OCI-LY3 (cell line): ENCODE data around the gene ARPC1B.

Source experiments
- H2AFZ ChIP-seq: fragments of 200-600, 300-600 bp; shearing (Covaris generic); 2 replicates; pipeline ENCODE4 v1.6.0; 2014; ENCODE audit warnings: antibody characterized with exemption, low read depth, low read length
- H3K27ac ChIP-seq: fragments of 200-600, 300-600 bp; sonication (generic); 2 replicates; pipeline ENCODE4 v1.5.1; 2014; ENCODE audit warnings: mild to moderate bottlenecking, low read length, moderate library complexity, mixed read lengths
- H3K27me3 ChIP-seq: fragments of 200-600, 300-600 bp; sonication (generic); 2 replicates; pipeline ENCODE4 v1.6.1; 2014; ENCODE audit warnings: low read depth, low read length, mixed read lengths
- H3K36me3 ChIP-seq: fragments of 200-600, 300-600 bp; sonication (generic); replicated peaks from 2 replicates; pipeline ENCODE3; 2014; ENCODE audit warnings: low read depth, low read length, mixed read lengths
- H3K4me1 ChIP-seq: fragments of 300-600, 200-600 bp; sonication (generic); 2 replicates; pipeline ENCODE4 v1.6.1; 2014; ENCODE audit warnings: low read length, mixed read lengths
- H3K4me2 ChIP-seq: fragments of 200-600, 300-600 bp; sonication (generic); 2 replicates; pipeline ENCODE4 v1.6.1; 2014; ENCODE audit warnings: low read length, mixed read lengths
- H3K4me3 ChIP-seq: fragments of 300-600, 200-600 bp; sonication (generic); 2 replicates; pipeline ENCODE4 v1.5.1; 2014; ENCODE audit warnings: antibody characterized with exemption, mild to moderate bottlenecking, low read length, moderate library complexity
- H3K79me2 ChIP-seq: fragments of 300-600, 200-600 bp; shearing (Covaris generic); 2 replicates; pipeline ENCODE4 v1.6.1; 2014; ENCODE audit warnings: mild to moderate bottlenecking, low read length, mixed read lengths
- H3K9ac ChIP-seq: fragments of 300-600, 200-600 bp; shearing (Covaris generic); 2 replicates; pipeline ENCODE4 v1.6.0; 2014; ENCODE audit warnings: mild to moderate bottlenecking, low read length, moderate library complexity
- H3K9me3 ChIP-seq: fragments of 200-600, 300-600 bp; shearing (Covaris generic); 2 replicates; pipeline ENCODE4 v1.6.1; 2014; ENCODE audit warnings: low read length, mixed read lengths; ENCODE audit not compliant: insufficient read depth
- H4K20me1 ChIP-seq: fragments of 200-600, 300-600 bp; sonication (generic); 2 replicates; pipeline ENCODE4 v1.6.1; 2016; ENCODE audit warnings: low read length, mixed read lengths; ENCODE audit not compliant: insufficient read depth
- CTCF ChIP-seq: fragments of 200-600, 300-600 bp; sonication (generic); IDR thresholded peaks from 2 replicates; pipeline ENCODE4 v1.5.1; 2014; ENCODE audit warnings: antibody characterized with exemption, low read length, low read depth
- EZH2phosphoT487 ChIP-seq: fragments of 200-600 bp; shearing (Covaris generic); IDR thresholded peaks from 2 replicates; pipeline ENCODE4 v1.6.1; 2018; ENCODE audit warnings: antibody characterized with exemption, mixed run types, low read depth

Gene ARPC1B

DNA sequence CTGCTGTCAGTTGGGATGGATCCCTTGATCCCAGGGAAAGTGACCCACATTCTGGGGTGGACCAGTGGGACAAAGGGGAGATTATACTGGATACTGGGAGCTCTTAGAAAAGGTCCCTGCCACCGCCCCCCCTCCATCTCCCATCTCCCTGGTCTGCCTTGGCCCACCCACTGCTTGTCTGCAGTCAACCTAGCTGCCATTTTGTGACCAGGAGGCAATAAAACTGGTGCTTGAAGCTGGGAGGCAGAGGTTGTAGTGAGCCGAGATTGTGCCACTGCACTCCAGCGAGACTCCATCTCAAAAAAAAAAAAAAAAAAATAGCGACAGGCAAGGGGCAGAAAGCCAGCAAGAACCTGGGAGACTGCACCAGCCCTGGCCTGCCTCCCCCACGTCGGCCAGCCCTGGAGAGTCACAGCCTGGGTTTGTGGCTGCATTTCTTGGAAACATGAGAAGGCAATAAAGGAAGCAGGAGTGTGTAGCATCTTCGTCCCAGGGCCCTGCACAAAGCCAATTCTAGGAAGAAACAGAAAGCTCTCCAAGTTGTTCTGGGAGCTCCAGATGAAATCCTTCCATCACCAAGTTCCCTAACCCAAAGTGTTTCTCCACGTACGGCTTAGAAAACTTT is 4.7 kb upstream of the ARPC1B start:
- no peaks in the 10 kb centered on the region for H3K9me3 ChIP-seq
- peaks cover 16% of the 10 kb centered on the region for H3K36me3 ChIP-seq
- no peak overlapping the region for H3K27ac ChIP-seq
- H3K4me1 ChIP-seq, result peaks cover 3% of the 10 kb centered on the region; the same call in 1 of the 2 replicates
- H3K4me3 ChIP-seq, result no peak overlapping the region
- H3K9ac ChIP-seq, result no peak overlapping the region
- H4K20me1 ChIP-seq, result no peaks in the 10 kb centered on the region
- no peak overlapping the region for H2AFZ ChIP-seq
- no peaks in the 10 kb centered on the region for H3K27me3 ChIP-seq
- TF ChIP-seq EZH2phosphoT487 (no peak), CTCF (no peak)
- H3K79me2 ChIP-seq, result peaks cover 4% of the 10 kb centered on the region
- no peak overlapping the region for H3K4me2 ChIP-seq

GRCh38 chr7:99371376-99371920 is 3.1 kb upstream of the ARPC1B start:
- Histone ChIP-seq H3K27me3 (no peaks in the 10 kb centered on the region), H3K79me2 (peaks cover 20% of the 10 kb centered on the region), H3K4me3 (no peak overlapping the region), H3K27ac (no peak overlapping the region), H4K20me1 (peaks cover 8% of the 10 kb centered on the region; the same call in 1 of the 2 replicates), H3K36me3 (peaks cover 14% of the 10 kb centered on the region), H3K4me2 (no peak overlapping the region), H3K4me1 (peaks cover 9% of the 10 kb centered on the region), H3K9me3 (no peaks in the 10 kb centered on the region), H3K9ac (no peak overlapping the region), H2AFZ (no peak overlapping the region)
- TF ChIP-seq CTCF (no peak), EZH2phosphoT487 (no peak)

DNA sequence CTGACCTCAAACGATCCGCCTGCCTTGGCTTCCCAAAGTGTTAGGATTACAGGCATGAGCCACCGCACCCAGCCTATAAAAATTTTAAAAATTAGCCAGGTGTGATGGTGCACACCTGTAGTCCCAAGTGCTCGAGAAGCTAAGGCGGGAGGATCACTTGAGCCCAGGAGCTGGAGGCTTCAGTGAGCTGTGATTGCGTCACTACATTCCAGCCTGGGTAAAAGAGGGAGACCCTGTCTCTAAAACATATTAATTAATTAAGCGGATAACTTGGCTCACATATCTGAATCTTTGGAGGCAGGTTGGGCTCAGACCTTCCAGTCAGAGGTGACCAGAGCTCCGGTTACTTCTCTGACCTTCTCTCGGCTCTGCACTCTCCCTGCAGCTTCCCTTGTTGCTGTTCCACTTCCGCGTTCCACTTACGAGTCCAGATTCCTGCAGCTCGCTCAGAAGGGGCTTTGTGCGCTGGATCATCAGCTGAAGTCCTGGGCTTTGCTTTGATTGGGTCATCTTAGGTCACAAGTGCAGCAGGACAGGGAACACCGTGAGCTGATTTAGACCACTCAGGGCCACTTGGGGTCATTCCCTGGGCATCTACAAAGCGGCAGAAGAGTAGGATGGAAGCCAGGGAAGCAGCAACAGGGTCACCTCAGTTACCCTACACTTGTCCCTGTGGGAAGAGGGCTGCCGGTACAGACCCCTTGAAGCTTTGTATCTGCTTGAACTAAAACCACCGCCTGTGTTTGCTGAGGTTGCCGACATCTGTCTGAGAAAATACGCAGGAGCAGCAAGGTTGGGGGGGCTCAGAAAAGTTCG is 2.0 kb upstream of the ARPC1B start:
- H2AFZ ChIP-seq, result no peak overlapping the region
- peaks cover 8% of the 10 kb centered on the region; the same call in 1 of the 2 replicates for H4K20me1 ChIP-seq
- H3K9ac ChIP-seq, result no peak overlapping the region
- no peaks in the 10 kb centered on the region for H3K27me3 ChIP-seq
- H3K27ac ChIP-seq, result no peak overlapping the region
- peaks cover 9% of the 10 kb centered on the region for H3K4me1 ChIP-seq
- H3K4me3 ChIP-seq, result no peak overlapping the region
- H3K9me3 ChIP-seq, result no peaks in the 10 kb centered on the region
- no peak overlapping the region for H3K4me2 ChIP-seq
- peaks cover 30% of the 10 kb centered on the region for H3K79me2 ChIP-seq
- TF ChIP-seq CTCF (no peak), EZH2phosphoT487 (no peak)
- H3K36me3 ChIP-seq, result peaks cover 10% of the 10 kb centered on the region
